Measurements from ENCODE around the gene ADGRV1.

DNA sequence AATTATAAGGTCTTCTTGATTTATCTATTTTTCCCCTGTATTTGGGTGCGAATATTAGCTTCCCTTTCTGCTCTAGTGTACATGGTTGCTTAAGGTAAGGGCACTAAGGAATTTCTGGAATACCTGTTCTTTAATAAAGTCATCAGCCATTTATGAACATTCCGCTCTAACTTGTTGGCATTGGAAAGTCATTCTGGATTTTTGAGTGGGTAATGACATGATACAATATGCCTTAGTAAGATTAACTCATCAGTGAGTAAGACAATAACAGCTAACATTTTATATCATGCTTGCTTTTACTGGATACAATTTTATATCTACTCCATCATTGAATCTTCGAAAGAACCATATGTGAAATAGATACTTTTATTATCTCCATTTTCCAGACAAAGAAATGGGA, 628.4 kb downstream of the ADGRV1 start:
- no peak for TF ChIP-seq POLR2A (IDR thresholded peaks at IDR 0.05)
- TF ChIP-seq, protein P1, sequence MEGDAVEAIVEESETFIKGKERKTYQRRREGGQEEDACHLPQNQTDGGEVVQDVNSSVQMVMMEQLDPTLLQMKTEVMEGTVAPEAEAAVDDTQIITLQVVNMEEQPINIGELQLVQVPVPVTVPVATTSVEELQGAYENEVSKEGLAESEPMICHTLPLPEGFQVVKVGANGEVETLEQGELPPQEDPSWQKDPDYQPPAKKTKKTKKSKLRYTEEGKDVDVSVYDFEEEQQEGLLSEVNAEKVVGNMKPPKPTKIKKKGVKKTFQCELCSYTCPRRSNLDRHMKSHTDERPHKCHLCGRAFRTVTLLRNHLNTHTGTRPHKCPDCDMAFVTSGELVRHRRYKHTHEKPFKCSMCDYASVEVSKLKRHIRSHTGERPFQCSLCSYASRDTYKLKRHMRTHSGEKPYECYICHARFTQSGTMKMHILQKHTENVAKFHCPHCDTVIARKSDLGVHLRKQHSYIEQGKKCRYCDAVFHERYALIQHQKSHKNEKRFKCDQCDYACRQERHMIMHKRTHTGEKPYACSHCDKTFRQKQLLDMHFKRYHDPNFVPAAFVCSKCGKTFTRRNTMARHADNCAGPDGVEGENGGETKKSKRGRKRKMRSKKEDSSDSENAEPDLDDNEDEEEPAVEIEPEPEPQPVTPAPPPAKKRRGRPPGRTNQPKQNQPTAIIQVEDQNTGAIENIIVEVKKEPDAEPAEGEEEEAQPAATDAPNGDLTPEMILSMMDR (IDR thresholded peaks at IDR 0.05): no peak

Measured in thyroid gland (tissue), 4 donors.